Prostate gland (tissue), 2 donors: ENCODE results near the gene ARMC12. TPM values are rescaled to one million over a fixed set of nuclear protein-coding genes. Genes with fewer than 3 reads are reported as not detected.

Source experiments
- DNase-seq: peaks from one replicate; pipeline ENCODE4 v3.0.0-alpha.2; 2019; ENCODE audit warnings: low spot score
- H3K27ac ChIP-seq, 2 donors: fragments of 200-600 bp; sonication (generic); 2 replicates each; pipeline ENCODE4 v1.5.1; 2017 to 2019
- H3K27me3 ChIP-seq: fragments of 200-600 bp; sonication (generic); replicated peaks from 2 replicates; pipeline ENCODE4 v1.5.1; 2019; ENCODE audit not compliant: insufficient read depth
- H3K36me3 ChIP-seq, 2 donors: fragments of 200-600 bp; sonication (generic); 1 replicate in 1 of 2; 2 replicates in 1 of 2; pipeline versions ENCODE4 v1.5.1 to v1.8.1; 2017 to 2019
- H3K4me1 ChIP-seq: fragments of 200-600 bp; sonication (generic); replicated peaks from 2 replicates; pipeline ENCODE4 v1.5.1; 2019
- H3K4me3 ChIP-seq, 2 donors: fragments of 200-600 bp; sonication (generic); 2 replicates each; pipeline ENCODE4 v1.5.1; 2017 to 2019
- H3K9me3 ChIP-seq: fragments of 200-600 bp; sonication (generic); 2 replicates; pipeline ENCODE4 v1.5.1; 2017
- CTCF ChIP-seq, 4 experiments: fragments of 200-600 bp in 2 of 4; fragments of 450-650 bp in 2 of 4; sonication (generic) in 2 of 4; IDR thresholded peaks; 1 replicate in 3 of 4; 2 replicates in 1 of 4; pipeline ENCODE4 v1.5.1; 2016 to 2019; ENCODE audit warnings: antibody characterized with exemption in 4 of 4, mild to moderate bottlenecking in 2 of 4, moderate library complexity in 2 of 4
- POLR2A ChIP-seq: fragments of 450-650 bp; IDR thresholded peaks from one replicate; pipeline ENCODE4 v1.6.1; 2016; ENCODE audit warnings: antibody characterized with exemption, mild to moderate bottlenecking
- POLR2AphosphoS5 ChIP-seq: sonication (generic); formaldehyde crosslinking; IDR thresholded peaks from one replicate; pipeline ENCODE4 v1.6.1; 2017; ENCODE audit warnings: antibody characterized with exemption
- WGBS: methylation state at CpG from one replicate; pipeline ENCODE4 v1.1.5; 2018; 5-methylcytosine and 5-hydroxymethylcytosine counted together
- intact Hi-C: fragments of 100-400 bp; cut with DNase I; formaldehyde crosslinking; loops from one replicate; pipeline ENCODE4 v1.14.2; 2022
- total RNA-seq, 2 donors: library from RNA; depleted of rRNA; stranded (reverse); fragments of >200 nt; gene quantifications; one replicate each; pipeline ENCODE4 v1.1.0, GENCODE V29; 2016

Gene ARMC12
- total RNA-seq, 2 donors from 2014 or later, result 1.7 to 4.4 TPM

DNA sequence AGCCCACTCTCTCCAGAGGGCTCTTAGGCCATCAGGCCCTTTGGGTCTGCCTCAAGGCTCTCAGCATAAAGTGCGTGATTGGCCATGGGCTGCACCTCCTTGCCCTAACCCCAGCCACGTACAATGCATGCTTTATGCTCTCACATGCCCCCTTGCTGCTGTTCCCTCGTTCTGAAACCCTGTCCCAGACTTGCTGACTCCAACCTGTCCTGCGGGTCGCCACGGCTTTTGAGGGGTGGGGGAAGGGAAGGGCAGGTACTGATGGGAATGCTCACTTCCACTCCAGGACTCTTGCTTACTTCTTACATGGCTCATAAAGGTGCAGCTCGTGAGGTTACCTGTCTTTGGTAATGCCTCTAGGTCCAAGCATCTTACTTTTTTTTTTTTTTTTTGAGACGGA, 6.0 kb downstream of the ARMC12 start:
- TF ChIP-seq CTCF (IDR thresholded peaks at IDR 0.05) (no peak), POLR2A (no peak), POLR2AphosphoS5 (no peak)
- intact Hi-C loops, result no loop called here
- DNase-seq, result no peak
- Histone ChIP-seq H3K9me3 (no peaks in the 10 kb centered on the region), H3K27me3 (no peaks in the 10 kb centered on the region), H3K4me3 (no peak overlapping the region), H3K36me3 (no peaks in the 10 kb centered on the region), H3K4me1 (no peaks in the 10 kb centered on the region), H3K27ac (no peak overlapping the region)
- WGBS, result 65% methylated on average over 8 of the region's 8 CpGs

GRCh38 chr6:35745509-35745908, 8.7 kb downstream of the ARMC12 start:
- H3K27ac ChIP-seq, result no peak overlapping the region
- no peaks in the 10 kb centered on the region for H3K36me3 ChIP-seq
- no peak overlapping the region for H3K4me3 ChIP-seq
- DNase-seq, result no peak
- no peaks in the 10 kb centered on the region for H3K9me3 ChIP-seq
- no peak for TF ChIP-seq CTCF (IDR thresholded peaks at IDR 0.05)
- no peak for TF ChIP-seq POLR2A
- no peak for TF ChIP-seq POLR2AphosphoS5
- no peaks in the 10 kb centered on the region for H3K4me1 ChIP-seq
- H3K27me3 ChIP-seq, result no peaks in the 10 kb centered on the region
- 84% methylated on average over 7 of the region's 7 CpGs for WGBS
- intact Hi-C loops, result no loop called here

- no peaks in the 10 kb centered on the region for H3K36me3 ChIP-seq
- intact Hi-C loops, result no loop called here
- 84% methylated on average over 3 of the region's 3 CpGs for WGBS
- no peak for DNase-seq
- H3K4me3 ChIP-seq, result no peak overlapping the region
- TF ChIP-seq CTCF (IDR thresholded peaks at IDR 0.05) (no peak), POLR2AphosphoS5 (no peak), POLR2A (no peak)
- no peak overlapping the region for H3K27ac ChIP-seq
- no peaks in the 10 kb centered on the region for H3K9me3 ChIP-seq
- H3K27me3 ChIP-seq, result no peaks in the 10 kb centered on the region
- no peaks in the 10 kb centered on the region for H3K4me1 ChIP-seq
Observed at GRCh38 chr6:35746516-35746915, 9.7 kb downstream of the ARMC12 start.

DNA sequence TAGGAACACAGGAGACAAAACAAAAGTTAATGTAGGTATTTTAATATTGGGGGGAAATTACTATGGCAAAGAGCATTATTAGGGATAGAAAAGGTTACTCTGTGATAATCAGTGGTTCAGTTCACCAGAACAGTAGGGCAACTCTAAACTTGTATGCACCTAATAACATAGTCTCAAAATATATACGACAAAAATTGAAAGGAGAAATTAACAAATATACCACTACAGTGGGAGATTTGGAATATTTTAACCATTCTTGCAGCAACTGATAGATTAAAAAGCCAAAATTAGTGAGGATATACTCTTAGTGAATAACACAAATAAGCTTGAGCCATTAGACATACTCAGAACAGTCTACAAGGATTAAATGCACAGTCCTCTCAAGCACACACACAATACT, 11.0 kb downstream of the ARMC12 start:
- H3K27me3 ChIP-seq, result no peaks in the 10 kb centered on the region
- intact Hi-C loops, result no loop called here
- no peaks in the 10 kb centered on the region for H3K9me3 ChIP-seq
- TF ChIP-seq POLR2A (no peak), CTCF (IDR thresholded peaks at IDR 0.05) (no peak), POLR2AphosphoS5 (no peak)
- no peaks in the 10 kb centered on the region for H3K36me3 ChIP-seq
- no peak for DNase-seq
- no peaks in the 10 kb centered on the region for H3K4me1 ChIP-seq
- 100% methylated on average over 1 of the region's 1 CpG for WGBS
- H3K4me3 ChIP-seq, result no peak overlapping the region
- no peak overlapping the region for H3K27ac ChIP-seq

DNA sequence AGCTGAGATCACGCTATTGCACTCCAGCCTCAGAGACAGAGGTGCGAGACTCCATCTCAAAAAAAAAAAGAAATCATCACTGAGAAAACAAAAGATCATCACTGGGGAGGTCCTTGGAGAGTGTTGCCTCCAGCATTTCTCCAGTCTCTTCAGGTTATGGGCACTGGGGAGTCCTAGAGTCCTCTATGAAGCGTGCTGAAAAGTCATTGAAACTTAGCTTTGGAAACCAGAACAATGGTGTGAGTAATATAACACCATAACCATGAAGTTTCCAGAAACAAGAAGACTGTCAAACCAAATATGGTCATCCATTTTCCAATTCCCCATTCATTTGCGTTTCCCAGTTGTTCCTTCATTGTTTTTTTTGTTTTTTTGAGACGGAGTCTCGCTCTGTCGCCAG, 13.7 kb downstream of the ARMC12 start:
- WGBS, result 86% methylated on average over 7 of the region's 7 CpGs
- no peak overlapping the region for H3K27ac ChIP-seq
- no peaks in the 10 kb centered on the region for H3K4me1 ChIP-seq
- no peak for DNase-seq
- H3K27me3 ChIP-seq, result no peaks in the 10 kb centered on the region
- no peaks in the 10 kb centered on the region for H3K9me3 ChIP-seq
- H3K4me3 ChIP-seq, result no peak overlapping the region
- intact Hi-C loops, result no loop called here
- H3K36me3 ChIP-seq, result no peaks in the 10 kb centered on the region
- TF ChIP-seq POLR2A, result no peak
- TF ChIP-seq POLR2AphosphoS5, result no peak
- TF ChIP-seq CTCF (IDR thresholded peaks at IDR 0.05), result no peak
